Measurements from ENCODE around the gene FCN1. TPM values are rescaled to one million over a fixed set of nuclear protein-coding genes. Genes with fewer than 3 reads are reported as not detected.

The FCN1 gene
- polyA plus RNA-seq, 1 of the 3 experiments (the other 2 are of a cell fraction): not detected

- Histone ChIP-seq H3K4me2 (no peak overlapping the region), H3F3A (replicated peaks; ENCODE audit: insufficient read depth) (no peaks in the 10 kb centered on the region), H3K4me3 (ENCODE audit: low read depth in 2 of 2, low read length in 1 of 2) (no peak overlapping the region), H3K9ac (no peak overlapping the region), H3K27me3 (ENCODE audit: insufficient read depth) (no peaks in the 10 kb centered on the region), H2AFZ (ENCODE audit: low read depth) (no peak overlapping the region), H3K4me1 (ENCODE audit: control insufficient read depth in 1 of 2, insufficient read depth in 2 of 2, low read depth in 1 of 2, low read length in 1 of 2) (no peaks in the 10 kb centered on the region), H3K27ac (ENCODE audit: low read depth in 2 of 2, low read length in 1 of 2) (no peak overlapping the region), H3K9me2 (no peaks in the 10 kb centered on the region), H3K79me2 (ENCODE audit: insufficient read depth) (no peaks in the 10 kb centered on the region), H3K9me3 (no peaks in the 10 kb centered on the region), H3K36me3 (replicated peaks in 1 of 2; ENCODE audit: control insufficient read depth in 1 of 2, insufficient read depth in 2 of 2, low read length in 1 of 2) (no peaks in the 10 kb centered on the region), H4K20me1 (ENCODE audit: insufficient read depth) (no peaks in the 10 kb centered on the region)
- DNase-seq: peak; percentile 5
- POLR2A ChIA-PET: no interaction called here
- TF ChIP-seq, protein P1, sequence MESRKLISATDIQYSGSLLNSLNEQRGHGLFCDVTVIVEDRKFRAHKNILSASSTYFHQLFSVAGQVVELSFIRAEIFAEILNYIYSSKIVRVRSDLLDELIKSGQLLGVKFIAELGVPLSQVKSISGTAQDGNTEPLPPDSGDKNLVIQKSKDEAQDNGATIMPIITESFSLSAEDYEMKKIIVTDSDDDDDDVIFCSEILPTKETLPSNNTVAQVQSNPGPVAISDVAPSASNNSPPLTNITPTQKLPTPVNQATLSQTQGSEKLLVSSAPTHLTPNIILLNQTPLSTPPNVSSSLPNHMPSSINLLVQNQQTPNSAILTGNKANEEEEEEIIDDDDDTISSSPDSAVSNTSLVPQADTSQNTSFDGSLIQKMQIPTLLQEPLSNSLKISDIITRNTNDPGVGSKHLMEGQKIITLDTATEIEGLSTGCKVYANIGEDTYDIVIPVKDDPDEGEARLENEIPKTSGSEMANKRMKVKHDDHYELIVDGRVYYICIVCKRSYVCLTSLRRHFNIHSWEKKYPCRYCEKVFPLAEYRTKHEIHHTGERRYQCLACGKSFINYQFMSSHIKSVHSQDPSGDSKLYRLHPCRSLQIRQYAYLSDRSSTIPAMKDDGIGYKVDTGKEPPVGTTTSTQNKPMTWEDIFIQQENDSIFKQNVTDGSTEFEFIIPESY (IDR thresholded peaks at IDR 0.05; ENCODE audit: borderline replicate concordance, low read depth): no peak
- CTCF ChIA-PET: interaction anchor here (1.4 to 1.6 kb wide), 2 partner anchors 12 to 168 kb away, joined by 3 to 4 read pairs; no protein-coding TSS in a partner anchor
- WGBS (ENCODE audit: low lambda C conversion rate): 46% methylated on average over 22 of the region's 24 CpGs
Observed at GRCh38 chr9:134909511-134910481, 7.9 kb downstream of the FCN1 start.

GRCh38 chr9:134908524-134909309, 9.0 kb downstream of the FCN1 start:
- H3F3A ChIP-seq (replicated peaks; ENCODE audit: insufficient read depth): no peaks in the 10 kb centered on the region
- TF ChIP-seq JUND (IDR thresholded peaks at IDR 0.05) (no peak), IRF3 (IDR thresholded peaks at IDR 0.05; ENCODE audit: low read depth, low read length) (no peak), SIN3A (IDR thresholded peaks at IDR 0.05; ENCODE audit: borderline replicate concordance, low read depth, low read length) (no peak), YY1 (IDR thresholded peaks at IDR 0.05; ENCODE audit: low read depth) (no peak), RAD21 (IDR thresholded peaks at IDR 0.05; ENCODE audit: low read length) (no peak), EZH2phosphoT487 (IDR thresholded peaks at IDR 0.05; ENCODE audit: borderline replicate concordance, low read depth) (no peak), POLR2AphosphoS5 (IDR thresholded peaks at IDR 0.05; ENCODE audit: low read depth, low read length) (no peak), NFIC (IDR thresholded peaks at IDR 0.05; ENCODE audit: borderline replicate concordance) (no peak), MXI1 (IDR thresholded peaks at IDR 0.05; ENCODE audit: low read depth, low read length) (no peak), CHD2 (IDR thresholded peaks at IDR 0.05; ENCODE audit: low read length, partially characterized antibody) (no peak), MAX (IDR thresholded peaks at IDR 0.05; ENCODE audit: low read depth) (no peak), SMC3 (IDR thresholded peaks at IDR 0.05; ENCODE audit: low read depth, low read length) (no peak), MEF2A (IDR thresholded peaks at IDR 0.05; ENCODE audit: borderline replicate concordance, low read depth) (no peak), NRF1 (IDR thresholded peaks at IDR 0.05; ENCODE audit: low read depth, low read length) (no peak)
- TF ChIP-seq, protein P2, sequence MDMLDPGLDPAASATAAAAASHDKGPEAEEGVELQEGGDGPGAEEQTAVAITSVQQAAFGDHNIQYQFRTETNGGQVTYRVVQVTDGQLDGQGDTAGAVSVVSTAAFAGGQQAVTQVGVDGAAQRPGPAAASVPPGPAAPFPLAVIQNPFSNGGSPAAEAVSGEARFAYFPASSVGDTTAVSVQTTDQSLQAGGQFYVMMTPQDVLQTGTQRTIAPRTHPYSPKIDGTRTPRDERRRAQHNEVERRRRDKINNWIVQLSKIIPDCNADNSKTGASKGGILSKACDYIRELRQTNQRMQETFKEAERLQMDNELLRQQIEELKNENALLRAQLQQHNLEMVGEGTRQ (IDR thresholded peaks at IDR 0.05; ENCODE audit: borderline replicate concordance, low read depth, low read length): no peak
- TF ChIP-seq, protein P3, sequence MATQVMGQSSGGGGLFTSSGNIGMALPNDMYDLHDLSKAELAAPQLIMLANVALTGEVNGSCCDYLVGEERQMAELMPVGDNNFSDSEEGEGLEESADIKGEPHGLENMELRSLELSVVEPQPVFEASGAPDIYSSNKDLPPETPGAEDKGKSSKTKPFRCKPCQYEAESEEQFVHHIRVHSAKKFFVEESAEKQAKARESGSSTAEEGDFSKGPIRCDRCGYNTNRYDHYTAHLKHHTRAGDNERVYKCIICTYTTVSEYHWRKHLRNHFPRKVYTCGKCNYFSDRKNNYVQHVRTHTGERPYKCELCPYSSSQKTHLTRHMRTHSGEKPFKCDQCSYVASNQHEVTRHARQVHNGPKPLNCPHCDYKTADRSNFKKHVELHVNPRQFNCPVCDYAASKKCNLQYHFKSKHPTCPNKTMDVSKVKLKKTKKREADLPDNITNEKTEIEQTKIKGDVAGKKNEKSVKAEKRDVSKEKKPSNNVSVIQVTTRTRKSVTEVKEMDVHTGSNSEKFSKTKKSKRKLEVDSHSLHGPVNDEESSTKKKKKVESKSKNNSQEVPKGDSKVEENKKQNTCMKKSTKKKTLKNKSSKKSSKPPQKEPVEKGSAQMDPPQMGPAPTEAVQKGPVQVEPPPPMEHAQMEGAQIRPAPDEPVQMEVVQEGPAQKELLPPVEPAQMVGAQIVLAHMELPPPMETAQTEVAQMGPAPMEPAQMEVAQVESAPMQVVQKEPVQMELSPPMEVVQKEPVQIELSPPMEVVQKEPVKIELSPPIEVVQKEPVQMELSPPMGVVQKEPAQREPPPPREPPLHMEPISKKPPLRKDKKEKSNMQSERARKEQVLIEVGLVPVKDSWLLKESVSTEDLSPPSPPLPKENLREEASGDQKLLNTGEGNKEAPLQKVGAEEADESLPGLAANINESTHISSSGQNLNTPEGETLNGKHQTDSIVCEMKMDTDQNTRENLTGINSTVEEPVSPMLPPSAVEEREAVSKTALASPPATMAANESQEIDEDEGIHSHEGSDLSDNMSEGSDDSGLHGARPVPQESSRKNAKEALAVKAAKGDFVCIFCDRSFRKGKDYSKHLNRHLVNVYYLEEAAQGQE (IDR thresholded peaks at IDR 0.05; ENCODE audit: low read depth, low read length): no peak
- no peaks in the 10 kb centered on the region for H3K36me3 ChIP-seq (replicated peaks in 1 of 2; ENCODE audit: control insufficient read depth in 1 of 2, insufficient read depth in 2 of 2, low read length in 1 of 2)
- no peak overlapping the region for H2AFZ ChIP-seq (ENCODE audit: low read depth)
- no peaks in the 10 kb centered on the region for H3K4me1 ChIP-seq (ENCODE audit: control insufficient read depth in 1 of 2, insufficient read depth in 2 of 2, low read depth in 1 of 2, low read length in 1 of 2)
- H3K4me2 ChIP-seq: no peak overlapping the region
- H3K9me2 ChIP-seq: no peaks in the 10 kb centered on the region
- H3K9me3 ChIP-seq: no peaks in the 10 kb centered on the region
- no peak overlapping the region for H3K9ac ChIP-seq
- no peak for DNase-seq
- ChIA-PET CTCF (no interaction called here), POLR2A (no interaction called here)
- no peaks in the 10 kb centered on the region for H3K79me2 ChIP-seq (ENCODE audit: insufficient read depth)
- no peak overlapping the region for H3K4me3 ChIP-seq (ENCODE audit: low read depth in 2 of 2, low read length in 1 of 2)
- H4K20me1 ChIP-seq (ENCODE audit: insufficient read depth): no peaks in the 10 kb centered on the region
- H3K27ac ChIP-seq (ENCODE audit: low read depth in 2 of 2, low read length in 1 of 2): no peak overlapping the region
- 38% methylated on average over 13 of the region's 13 CpGs for WGBS (ENCODE audit: low lambda C conversion rate)
- no peaks in the 10 kb centered on the region for H3K27me3 ChIP-seq (ENCODE audit: insufficient read depth)

Data from SK-N-SH (cell line).